ENCODE data around the gene CLEC4F. TPM values are rescaled to one million over a fixed set of nuclear protein-coding genes. Genes with fewer than 3 reads are reported as not detected.

The CLEC4F gene
- total RNA-seq, 2 experiments from 2014 or later = not detected

GRCh38 chr2:70828115-70828514 lies 7.7 kb upstream of the CLEC4F start:
- Mint-ChIP-seq H3K4me3 (no peak overlapping the region), H3K27ac (no peak overlapping the region), H3K27me3 (no peaks in the 10 kb centered on the region), H3K36me3 (ENCODE audit: low read depth) (no peaks in the 10 kb centered on the region), H3K9me3 (no peaks in the 10 kb centered on the region), H3K4me1 (ENCODE audit: low read depth) (peaks cover 14% of the 10 kb centered on the region)
- intact Hi-C loops (cut with micrococcal nuclease) = no loop called here
- ChIA-PET POLR2A (no interaction called here), CTCF (interaction anchor here (1.2 kb wide), 1 partner anchor 43 kb away, joined by 3 read pairs; no protein-coding TSS in a partner anchor)
- ATAC-seq (no peak), DNase-seq (no peak)
- no peak for TF ChIP-seq CTCF (IDR thresholded peaks at IDR 0.05)

- Mint-ChIP-seq H3K36me3 (ENCODE audit: low read depth) (no peaks in the 10 kb centered on the region), H3K4me1 (ENCODE audit: low read depth) (peaks cover 21% of the 10 kb centered on the region), H3K27ac (peak overlapping the region; percentile 85), H3K9me3 (no peaks in the 10 kb centered on the region), H3K4me3 (no peak overlapping the region), H3K27me3 (no peaks in the 10 kb centered on the region)
- intact Hi-C loops (cut with micrococcal nuclease) = no loop called here
- no peak for DNase-seq
- ATAC-seq = no peak
- no peak for TF ChIP-seq CTCF (IDR thresholded peaks at IDR 0.05)
- ChIA-PET CTCF (interaction anchor here (1.2 kb wide), 1 partner anchor 42 kb away, joined by 3 read pairs; no protein-coding TSS in a partner anchor), POLR2A (no interaction called here)
Measured at GRCh38 chr2:70827388-70827787, 7.0 kb upstream of the CLEC4F start.

DNA sequence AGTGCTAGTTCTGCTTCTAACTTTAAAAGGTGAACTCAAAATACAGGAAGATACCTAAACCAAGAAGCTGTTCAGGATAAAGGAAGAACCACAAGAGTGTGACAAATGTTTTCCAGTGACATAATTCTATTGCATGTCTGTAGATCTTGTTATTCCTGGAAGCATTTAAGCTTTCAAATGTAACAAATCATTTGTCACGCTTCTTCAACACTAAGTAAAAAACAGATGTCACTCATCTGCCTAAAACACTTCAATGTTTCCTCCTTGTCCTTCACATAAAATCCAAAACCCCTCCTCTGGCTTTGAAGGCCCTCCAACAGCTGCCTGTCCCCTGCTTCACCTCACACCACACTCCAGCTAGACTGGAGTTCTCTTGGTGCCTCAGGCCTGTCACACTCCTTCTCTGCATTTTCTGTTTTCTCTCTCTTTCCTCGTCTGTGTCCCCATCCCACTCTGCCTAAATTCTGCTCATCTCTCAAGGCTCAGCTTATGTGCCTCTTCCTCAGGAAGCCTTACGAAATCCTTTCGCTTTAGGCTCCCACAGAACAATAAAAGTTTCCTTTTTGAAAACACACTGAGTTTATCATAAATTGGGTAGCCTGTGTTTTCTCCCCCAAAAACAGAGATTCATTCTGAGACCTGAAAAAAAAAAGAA lies 6.4 kb upstream of the CLEC4F start:
- intact Hi-C loops (cut with micrococcal nuclease) = no loop called here
- Mint-ChIP-seq H3K9me3 (no peaks in the 10 kb centered on the region), H3K27me3 (no peaks in the 10 kb centered on the region), H3K36me3 (ENCODE audit: low read depth) (no peaks in the 10 kb centered on the region), H3K27ac (peak overlapping the region; percentile 85), H3K4me1 (ENCODE audit: low read depth) (peaks cover 21% of the 10 kb centered on the region), H3K4me3 (no peak overlapping the region)
- ATAC-seq (peak; percentile 64), DNase-seq (no peak)
- ChIA-PET POLR2A (interaction anchor here (1.5 kb wide), 1 partner anchor 22 kb away, joined by 3 read pairs; no protein-coding TSS in a partner anchor), CTCF (interaction anchor here (1.2 to 2.2 kb wide), 4 partner anchors 10 to 44 kb away, joined by 3 to 9 read pairs (median 4); no protein-coding TSS in a partner anchor)
- TF ChIP-seq CTCF (IDR thresholded peaks at IDR 0.05) = no peak

DNA sequence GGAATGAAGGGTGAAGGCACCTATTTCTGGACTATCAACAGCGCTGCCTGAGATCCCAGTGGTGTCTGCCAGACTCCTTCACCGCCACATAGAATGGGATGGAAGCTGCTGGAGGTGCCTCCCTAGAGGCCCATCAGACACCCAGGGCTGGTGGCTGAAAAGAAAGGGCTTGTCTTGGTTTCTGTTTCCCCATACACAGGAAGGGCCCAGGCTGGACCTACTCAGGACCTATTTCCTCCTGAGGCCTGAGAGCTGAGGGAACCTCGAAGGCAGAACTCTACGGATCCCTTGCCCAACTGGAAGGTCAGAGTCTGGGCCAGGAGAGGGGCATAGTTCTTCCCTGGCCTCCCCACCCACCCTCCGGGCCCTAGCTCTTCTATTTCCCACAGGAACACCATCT lies 2.9 kb upstream of the CLEC4F start:
- CTCF ChIA-PET = interaction anchor here (0.6 to 1.7 kb wide), 2 partner anchors 122 to 142 kb away, joined by 3 read pairs; no protein-coding TSS in a partner anchor
- no peak overlapping the region for H3K4me3 Mint-ChIP-seq
- no peak for TF ChIP-seq CTCF (IDR thresholded peaks at IDR 0.05)
- peaks cover 18% of the 10 kb centered on the region for H3K4me1 Mint-ChIP-seq (ENCODE audit: low read depth)
- no peaks in the 10 kb centered on the region for H3K9me3 Mint-ChIP-seq
- H3K36me3 Mint-ChIP-seq (ENCODE audit: low read depth) = no peaks in the 10 kb centered on the region
- DNase-seq (no peak), ATAC-seq (no peak)
- H3K27me3 Mint-ChIP-seq = no peaks in the 10 kb centered on the region
- intact Hi-C loops (cut with micrococcal nuclease) = no loop called here
- no peak overlapping the region for H3K27ac Mint-ChIP-seq
- POLR2A ChIA-PET = no interaction called here

- no peak for ATAC-seq
- no peaks in the 10 kb centered on the region for H3K9me3 Mint-ChIP-seq
- intact Hi-C loops (cut with micrococcal nuclease) = no loop called here
- peaks cover 18% of the 10 kb centered on the region for H3K4me1 Mint-ChIP-seq (ENCODE audit: low read depth)
- H3K27me3 Mint-ChIP-seq = peaks cover 2% of the 10 kb centered on the region
- H3K27ac Mint-ChIP-seq = no peak overlapping the region
- DNase-seq = no peak
- ChIA-PET CTCF (interaction anchor here (1.7 kb wide), 1 partner anchor 123 kb away, joined by 3 read pairs; no protein-coding TSS in a partner anchor), POLR2A (no interaction called here)
- no peak overlapping the region for H3K4me3 Mint-ChIP-seq
- no peaks in the 10 kb centered on the region for H3K36me3 Mint-ChIP-seq (ENCODE audit: low read depth)
- no peak for TF ChIP-seq CTCF (IDR thresholded peaks at IDR 0.05)
Measured at GRCh38 chr2:70822843-70823242, 2.4 kb upstream of the CLEC4F start.
